GM10266 (cell line): Measurements from ENCODE around the gene LRRC75B.

ENCODE experiments used
- DNase-seq: peaks from one replicate; pipeline ENCODE4 v3.0.0; 2012; ENCODE audit errors: extremely low spot score
- CTCF ChIP-seq: IDR thresholded peaks from 2 replicates; pipeline ENCODE4 v1.5.1; 2012; ENCODE audit warnings: mild to moderate bottlenecking, low read depth; ENCODE audit not compliant: control insufficient read depth, insufficient read depth; ENCODE audit errors: missing control alignments

Gene LRRC75B

GRCh38 chr22:24590596-24591173, 2.2 kb downstream of the LRRC75B start:
- no peak for DNase-seq
- TF ChIP-seq CTCF = no peak

- no peak for DNase-seq
These were observed 3.3 kb downstream of the LRRC75B start for GRCh38 chr22:24589518-24590030.

GRCh38 chr22:24588757-24589481, 4.0 kb downstream of the LRRC75B start:
- no peak for DNase-seq
- no peak for TF ChIP-seq CTCF

More at GRCh38 chr22:24589518-24590030, 3.3 kb downstream of the LRRC75B start:
- TF ChIP-seq CTCF = no peak

- no peak for TF ChIP-seq CTCF
- DNase-seq = no peak
These were observed 4.5 kb downstream of the LRRC75B start for GRCh38 chr22:24588381-24588756.

- no peak for DNase-seq
- TF ChIP-seq CTCF = no peak
These were observed 4.9 kb downstream of the LRRC75B start for GRCh38 chr22:24587948-24588347.

GRCh38 chr22:24587251-24587650, 5.6 kb downstream of the LRRC75B start:
- TF ChIP-seq CTCF = no peak
- DNase-seq = no peak

GRCh38 chr22:24585927-24586546, 6.8 kb downstream of the LRRC75B start:
- no peak for DNase-seq

More at GRCh38 chr22:24585927-24586546, 6.8 kb downstream of the LRRC75B start:
- no peak for TF ChIP-seq CTCF
